Measurements from ENCODE around the gene SPRED3.

- TF ChIP-seq POLR2A (IDR thresholded peaks at IDR 0.05) (peak in 1 of 2 donors; percentile 6), CTCF (IDR thresholded peaks at IDR 0.05) (peak in 3 of 4 experiments; percentile 97 to 99 (median 99))
Measured at GRCh38 chr19:38402967-38403674, 14.6 kb downstream of the SPRED3 start, which contains the start of gene FAM98C.

Measured in gastroesophageal sphincter (tissue), 3 donors.